HG02870 (cell line): ENCODE results near the gene PGM2L1.
"Not testable (repeated sequence)": the region's sequence is repeated elsewhere in the genome, so short reads cannot be mapped to it uniquely, and the experiment has no call there.

Experiments
- ATAC-seq: cut with Tn5 transposase; IDR thresholded peaks from one replicate; pipeline ENCODE4 v1.9.1; 2021; ENCODE audit warnings: mild to moderate bottlenecking, moderate library complexity; ENCODE audit not compliant: unreplicated experiment

Gene PGM2L1

GRCh38 chr11:74341921-74342320 is 56.3 kb downstream of the PGM2L1 start:
- no peak for ATAC-seq

- ATAC-seq, result no peak
Measured at GRCh38 chr11:74339619-74340018, 58.6 kb downstream of the PGM2L1 start.

- ATAC-seq, result no peak
Measured at GRCh38 chr11:74338963-74339362, 59.3 kb downstream of the PGM2L1 start.

- ATAC-seq, result no peak
Measured at GRCh38 chr11:74333193-74333592, 65.0 kb downstream of the PGM2L1 start.

- no peak for ATAC-seq
Measured at GRCh38 chr11:74332291-74332690, 65.9 kb downstream of the PGM2L1 start.

GRCh38 chr11:74331000-74331399 is 67.2 kb downstream of the PGM2L1 start:
- not testable (repeated sequence) for ATAC-seq

GRCh38 chr11:74330075-74330858 is 68.0 kb downstream of the PGM2L1 start:
- ATAC-seq, result no peak

GRCh38 chr11:74327076-74327475 is 71.2 kb downstream of the PGM2L1 start:
- ATAC-seq, result no peak

- ATAC-seq, result no peak
Measured at GRCh38 chr11:74326665-74327064, 71.6 kb downstream of the PGM2L1 start.

GRCh38 chr11:74325649-74326645 is 72.3 kb downstream of the PGM2L1 start:
- ATAC-seq, result no peak

GRCh38 chr11:74322667-74323066 is 75.6 kb downstream of the PGM2L1 start:
- no peak for ATAC-seq

GRCh38 chr11:74321487-74322188 is 76.6 kb downstream of the PGM2L1 start:
- ATAC-seq, result no peak

GRCh38 chr11:74320538-74320937 is 77.7 kb downstream of the PGM2L1 start:
- no peak for ATAC-seq

GRCh38 chr11:74319139-74319816 is 79.0 kb downstream of the PGM2L1 start:
- no peak for ATAC-seq

- no peak for ATAC-seq
Measured at GRCh38 chr11:74318241-74318932, 79.8 kb downstream of the PGM2L1 start.

- ATAC-seq, result no peak
Measured at GRCh38 chr11:74316772-74317505, 81.3 kb downstream of the PGM2L1 start.

- no peak for ATAC-seq
Measured at GRCh38 chr11:74312326-74312725, 85.9 kb downstream of the PGM2L1 start.

GRCh38 chr11:74311352-74311926 is 86.8 kb downstream of the PGM2L1 start, which contains the start of gene P4HA3:
TSS of gene P4HA3 (minus strand) at chr11:74311640. CDS start at chr11:74311611, 29 bp downstream.
- ATAC-seq, result no peak

GRCh38 chr11:74310857-74311256 is 87.4 kb downstream of the PGM2L1 start:
- ATAC-seq, result no peak
